Islet precursor cell (in vitro differentiated cells): ENCODE results near the gene UNK.
A peak's percentile ranks its signal among the peaks of the same experiment; 100 is the strongest.
"Not testable (repeated sequence)": the region's sequence is repeated elsewhere in the genome, so short reads cannot be mapped to it uniquely, and the experiment has no call there.

Experiments
- DNase-seq: peaks from one replicate; pipeline ENCODE4 v3.0.0-alpha.2; 2018

UNK gene

DNA sequence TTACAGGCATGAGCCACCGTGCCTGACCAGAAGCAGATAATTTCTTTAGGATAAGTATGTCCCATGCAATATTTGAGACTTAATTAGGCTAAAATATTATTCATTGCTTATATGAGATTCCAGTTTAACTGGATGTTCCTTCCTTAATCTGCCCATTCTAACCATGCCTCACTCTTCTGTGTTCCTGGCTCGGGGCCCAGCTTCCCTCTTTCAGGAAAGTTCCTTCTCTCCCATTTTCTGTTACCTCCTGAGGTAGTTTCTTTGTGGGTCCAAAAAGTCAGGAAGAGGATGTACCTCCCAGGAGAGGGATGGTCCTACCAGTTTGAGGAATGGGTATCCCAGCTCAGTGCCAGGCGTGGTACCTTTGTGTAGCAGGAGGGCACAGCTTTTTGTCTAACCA lies 23.3 kb downstream of the UNK start:
- DNase-seq = no peak

DNA sequence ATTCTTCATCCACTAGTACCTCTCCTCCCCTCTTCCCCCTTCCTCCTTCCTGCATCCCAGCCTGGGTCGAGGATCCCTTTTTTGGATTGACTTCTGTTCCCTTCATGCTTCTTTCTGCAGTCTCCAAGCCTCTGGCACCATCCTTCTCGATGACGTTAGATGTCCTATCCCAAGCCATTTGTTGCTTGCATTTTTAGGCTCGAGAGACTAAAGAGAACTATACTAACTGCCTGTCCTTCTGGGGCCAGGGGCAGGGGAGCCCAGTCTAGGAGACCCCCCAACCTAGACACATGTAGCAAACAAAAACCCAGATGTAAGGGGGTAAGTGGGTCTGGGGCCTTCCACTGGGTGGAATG lies 23.9 kb downstream of the UNK start:
- no peak for DNase-seq

DNA sequence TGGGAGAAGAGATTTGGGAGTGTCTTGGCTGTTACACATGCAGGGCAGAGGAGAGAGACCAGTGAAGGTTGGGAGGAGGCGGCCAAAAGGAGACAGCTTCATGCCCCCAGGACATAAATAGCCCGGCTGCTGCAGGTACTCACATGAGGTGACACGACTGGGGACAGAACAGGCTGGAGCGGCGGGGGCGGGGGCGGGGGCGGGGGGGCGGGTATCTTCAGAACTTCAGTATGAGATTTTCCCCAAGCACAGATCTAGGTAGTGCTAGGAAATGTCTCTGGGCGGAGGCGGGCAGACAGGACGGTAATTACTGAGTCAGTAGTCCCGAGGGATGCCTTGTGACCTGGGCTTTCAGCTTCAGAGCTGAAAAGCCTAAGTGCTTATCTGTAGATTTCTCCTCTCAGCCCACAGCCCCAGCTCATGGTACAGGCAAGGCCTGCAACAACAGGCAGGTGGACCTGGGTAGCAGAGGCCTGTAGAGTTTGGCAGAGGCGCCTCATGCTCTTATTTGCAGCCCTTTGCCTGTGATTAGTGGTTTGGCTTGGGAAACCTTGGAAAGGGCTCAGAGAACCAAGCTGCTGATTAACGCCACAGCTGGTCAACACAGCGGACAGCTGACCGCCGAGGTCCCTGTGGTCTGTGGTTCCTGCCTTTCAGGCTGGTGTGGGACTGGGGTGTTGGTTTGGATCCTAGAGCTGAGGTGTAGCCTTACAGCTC lies 24.5 kb downstream of the UNK start:
- peak; percentile 97 for DNase-seq

DNA sequence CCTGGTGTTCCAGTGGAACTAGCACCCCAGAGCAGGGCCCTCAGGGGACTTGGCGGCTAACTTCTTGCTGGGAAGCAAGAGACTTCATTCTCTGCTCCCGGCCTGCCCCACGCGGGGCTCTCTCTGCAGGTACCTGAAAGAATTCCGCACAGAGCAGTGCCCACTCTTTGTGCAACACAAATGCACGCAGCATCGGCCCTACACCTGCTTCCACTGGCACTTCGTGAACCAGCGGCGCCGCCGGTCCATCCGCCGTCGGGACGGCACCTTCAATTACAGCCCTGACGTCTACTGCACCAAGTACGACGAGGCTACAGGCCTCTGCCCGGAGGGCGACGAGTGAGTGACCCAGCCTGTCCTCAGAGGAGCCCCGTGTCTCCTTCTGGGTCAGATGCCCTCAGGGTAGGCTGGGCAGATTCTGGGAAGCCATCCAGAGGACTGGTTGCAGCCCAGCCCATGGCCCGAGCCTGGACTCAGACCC lies 25.1 kb downstream of the UNK start:
- no peak for DNase-seq

DNA sequence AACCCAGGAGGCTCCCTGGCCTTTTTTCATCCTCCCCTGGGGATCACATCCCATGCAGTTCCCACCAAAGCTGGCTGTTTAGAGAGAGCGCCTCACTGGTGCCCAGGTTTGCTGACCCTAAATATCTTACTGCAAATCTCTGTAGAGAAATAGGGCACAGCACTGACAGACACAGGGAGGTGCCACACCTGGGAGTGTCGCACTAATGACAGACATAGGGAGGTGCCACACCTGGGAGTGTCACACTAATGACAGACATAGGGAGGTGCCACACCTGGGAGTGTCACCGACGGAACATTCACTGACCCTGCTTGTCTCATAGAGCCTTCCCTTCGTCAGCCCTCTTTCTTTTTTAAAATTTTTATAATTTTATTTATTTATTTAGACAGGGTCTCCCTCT lies 25.6 kb downstream of the UNK start:
- no peak for DNase-seq

DNA sequence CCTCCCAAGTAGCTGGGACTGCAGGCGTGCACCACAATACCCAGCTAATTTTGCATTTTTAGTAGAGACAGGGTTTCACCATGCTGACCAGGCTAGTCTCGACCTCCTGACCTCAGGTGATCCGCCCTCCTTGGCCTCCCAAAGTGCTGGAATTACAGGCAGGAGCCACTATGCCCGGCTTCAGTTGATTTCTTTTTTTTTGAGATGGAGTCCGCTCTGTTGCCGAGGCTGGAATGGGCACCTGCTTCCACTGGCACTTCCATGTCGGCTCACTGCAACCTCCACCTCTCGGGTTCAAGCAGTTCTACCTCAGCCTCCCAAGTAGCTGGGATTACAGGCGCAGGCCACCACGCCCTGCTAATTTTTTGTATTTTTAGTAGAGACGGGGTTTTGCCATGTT lies 26.1 kb downstream of the UNK start:
- DNase-seq = not testable (repeated sequence)

DNA sequence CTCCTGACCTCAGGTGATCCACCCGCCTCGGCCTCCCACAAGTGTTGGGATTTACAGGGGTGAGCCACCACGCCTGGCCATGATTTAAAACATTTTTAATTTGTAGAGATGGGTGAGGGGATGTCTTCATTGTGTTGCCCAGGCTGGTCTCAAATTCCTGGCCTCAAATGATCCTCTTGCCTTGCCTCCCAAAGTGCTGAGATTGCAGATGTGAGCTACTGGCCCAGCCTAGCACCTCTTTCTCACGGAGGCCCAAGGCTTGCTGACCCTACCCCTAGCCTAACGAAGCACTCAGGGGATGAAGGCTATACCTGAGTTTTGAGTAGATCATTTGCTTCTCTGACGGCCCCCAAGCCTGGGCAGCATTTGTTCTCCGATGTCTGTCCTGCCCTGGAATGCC lies 26.6 kb downstream of the UNK start:
- DNase-seq = no peak

DNA sequence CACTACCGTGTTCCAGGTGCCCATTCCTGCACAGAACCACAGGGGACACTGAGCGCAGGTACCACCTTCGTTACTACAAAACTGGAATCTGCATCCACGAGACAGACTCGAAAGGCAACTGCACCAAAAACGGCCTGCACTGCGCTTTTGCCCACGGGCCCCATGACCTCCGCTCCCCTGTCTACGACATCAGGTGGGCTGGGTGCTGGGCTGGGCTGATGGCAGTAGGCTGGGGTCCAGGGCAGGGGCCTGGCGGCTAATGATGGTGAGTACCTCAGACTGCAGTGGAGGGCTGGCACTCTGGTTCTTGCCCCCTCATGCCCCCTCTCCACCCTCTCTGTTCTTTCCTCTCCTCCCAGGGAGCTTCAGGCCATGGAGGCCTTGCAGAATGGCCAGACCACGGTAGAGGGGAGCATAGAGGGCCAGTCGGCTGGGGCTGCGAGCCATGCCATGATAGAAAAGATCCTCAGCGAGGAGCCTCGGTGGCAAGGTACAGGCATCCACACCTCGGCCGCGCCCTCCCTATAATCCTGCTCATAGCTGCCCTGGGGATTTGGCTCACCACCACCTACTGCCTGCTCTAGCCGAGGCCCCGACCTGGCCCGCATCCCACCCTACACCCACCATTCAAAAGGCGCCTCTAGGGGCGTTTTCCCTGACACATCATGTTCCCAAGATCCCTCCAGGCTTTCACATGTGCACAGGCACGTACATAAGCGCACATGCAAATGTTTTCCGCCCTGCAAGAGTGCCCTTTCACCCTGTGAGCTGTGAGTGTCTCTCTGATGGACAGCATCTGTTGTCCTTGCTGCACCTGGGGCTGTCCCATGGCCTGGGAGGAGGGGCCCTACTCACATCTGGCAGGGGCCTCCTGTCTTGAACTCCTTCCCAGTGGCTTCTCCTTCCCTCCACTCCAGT lies 27.7 kb downstream of the UNK start:
- DNase-seq = peak; percentile 53

DNA sequence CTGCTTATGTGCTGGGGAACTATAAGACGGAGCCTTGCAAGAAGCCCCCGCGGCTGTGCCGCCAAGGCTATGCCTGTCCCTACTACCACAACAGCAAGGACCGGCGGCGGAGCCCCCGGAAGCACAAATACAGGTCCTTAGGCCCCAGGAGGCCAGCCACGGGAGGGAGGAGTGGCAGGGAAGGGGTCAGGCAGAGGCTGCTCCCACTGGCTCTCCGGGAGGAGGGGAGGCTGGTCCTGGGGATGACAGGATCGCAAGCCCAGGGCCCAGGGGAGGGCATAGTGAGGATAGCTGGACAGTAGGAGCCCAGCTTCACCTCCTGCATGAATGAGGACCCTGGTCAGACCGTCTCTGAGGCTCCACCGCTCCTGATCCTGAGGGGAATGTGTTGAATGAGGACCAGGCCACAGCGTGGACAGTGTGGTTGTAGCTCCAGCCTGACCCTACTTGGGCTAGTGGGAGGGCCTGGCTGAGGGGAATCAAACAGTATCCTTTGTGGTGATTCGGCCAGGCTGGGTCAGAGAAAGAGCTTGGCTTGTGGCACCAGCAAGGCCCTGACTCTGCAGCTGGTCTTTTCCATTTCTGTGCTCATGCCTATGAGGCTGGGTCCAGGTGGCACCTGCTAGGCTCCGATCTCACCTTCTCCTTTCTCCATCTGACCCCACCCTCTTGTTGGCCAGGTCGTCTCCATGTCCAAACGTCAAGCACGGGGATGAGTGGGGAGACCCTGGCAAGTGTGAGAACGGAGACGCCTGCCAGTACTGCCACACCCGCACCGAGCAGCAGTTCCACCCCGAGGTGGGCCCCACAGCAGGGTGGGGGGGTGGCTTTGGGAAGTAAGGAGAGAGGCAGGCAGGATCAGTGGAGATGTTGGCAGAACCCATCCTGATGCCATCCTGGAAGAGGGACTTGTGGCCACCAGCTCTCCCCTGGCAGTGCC lies 28.7 kb downstream of the UNK start:
- peak; percentile 52 for DNase-seq

DNA sequence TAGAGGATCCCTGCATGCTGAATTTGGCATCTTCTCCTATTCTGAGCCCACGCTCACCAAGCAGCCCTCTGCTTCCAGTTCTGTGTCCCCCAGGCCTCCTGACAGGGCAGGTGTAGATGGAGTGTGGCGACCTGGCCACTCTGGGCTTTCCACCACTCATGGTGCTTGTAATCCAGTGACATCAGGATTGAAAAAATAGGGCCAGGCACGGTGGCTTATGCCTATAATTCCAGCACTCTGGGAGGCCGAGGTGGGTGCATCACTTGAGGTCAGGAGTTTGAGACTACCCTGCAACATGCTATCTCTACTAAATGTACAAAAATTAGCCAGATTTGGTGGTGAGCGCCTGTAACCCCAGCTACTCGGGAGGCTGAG lies 29.4 kb downstream of the UNK start:
- DNase-seq = no peak

DNA sequence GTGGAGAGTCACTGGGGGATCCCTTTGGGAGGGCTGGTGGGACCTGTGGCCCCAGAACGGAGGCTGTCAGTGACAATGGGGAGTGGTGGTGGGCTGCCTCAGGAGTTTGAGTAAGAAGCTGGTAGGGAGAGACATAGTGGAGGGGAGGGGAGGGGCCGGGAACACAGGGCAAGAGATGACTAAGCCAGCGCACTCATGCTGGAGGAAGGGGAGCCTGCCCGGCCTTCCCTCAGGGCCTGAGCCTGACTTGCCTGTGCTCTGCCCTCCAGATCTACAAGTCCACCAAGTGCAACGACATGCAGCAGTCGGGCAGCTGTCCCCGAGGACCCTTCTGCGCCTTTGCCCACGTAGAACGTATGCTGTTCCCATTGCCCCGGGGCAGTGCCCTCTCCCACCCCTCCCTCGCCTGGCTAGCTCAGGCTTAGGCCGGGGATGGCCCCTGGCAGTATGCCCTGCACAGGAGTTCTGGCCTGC lies 30.3 kb downstream of the UNK start:
- peak; percentile 96 for DNase-seq

DNA sequence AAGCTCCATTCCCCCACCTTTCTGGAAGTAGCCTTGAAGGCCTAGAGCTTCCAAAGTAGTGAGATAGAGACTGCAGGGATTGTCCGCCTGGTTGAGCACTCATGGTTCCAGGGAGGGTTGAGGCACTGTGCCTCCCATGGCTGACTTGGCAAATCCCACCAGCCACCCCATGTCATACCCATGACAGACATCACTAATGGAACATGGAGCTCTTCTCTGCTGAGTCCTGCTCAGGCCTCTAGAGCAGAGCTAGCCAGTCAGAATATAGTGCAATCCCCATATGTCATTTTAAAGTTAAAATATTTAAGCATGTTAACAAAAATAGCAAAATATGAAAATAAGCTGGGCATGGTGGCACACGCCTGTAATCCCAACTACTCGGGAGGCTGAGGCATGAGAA lies 30.8 kb downstream of the UNK start:
- no peak for DNase-seq

DNA sequence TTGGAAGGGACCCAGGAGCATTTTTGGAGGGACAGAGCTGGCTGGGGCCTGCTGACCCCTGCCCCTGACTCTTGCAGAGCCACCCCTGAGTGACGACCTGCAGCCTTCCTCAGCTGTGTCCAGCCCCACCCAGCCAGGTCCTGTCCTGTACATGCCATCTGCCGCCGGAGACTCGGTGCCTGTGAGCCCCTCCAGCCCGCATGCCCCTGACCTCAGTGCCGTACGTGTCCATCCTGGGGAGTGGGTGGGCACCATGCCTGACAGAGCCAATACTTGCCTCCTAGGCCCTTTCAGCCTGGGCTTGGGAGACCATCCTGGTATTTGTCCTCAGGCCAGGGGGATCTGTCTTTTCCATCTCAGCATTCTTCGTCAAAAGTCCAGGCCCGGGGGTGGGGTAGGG lies 32.1 kb downstream of the UNK start:
- DNase-seq = peak; percentile 68

DNA sequence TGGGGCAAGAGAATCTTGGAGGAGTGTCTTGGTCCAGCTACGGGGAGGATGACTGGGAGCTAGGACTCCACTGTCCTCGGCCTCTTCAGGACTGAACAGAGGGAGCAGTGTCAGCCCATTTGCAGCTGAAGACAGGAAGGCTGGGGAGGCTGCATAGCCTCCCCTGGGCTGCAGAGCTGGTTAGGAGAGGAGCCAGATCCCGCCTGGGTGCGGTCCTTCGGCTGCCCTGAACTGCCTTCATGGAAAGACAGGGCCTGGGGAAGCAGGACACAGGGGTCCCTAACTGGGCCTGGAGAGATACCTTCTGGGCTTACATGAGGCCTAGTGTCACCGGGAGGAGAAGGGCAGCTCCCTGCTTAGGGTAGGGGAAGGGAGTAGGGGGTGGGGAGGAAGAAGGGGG lies 33.0 kb downstream of the UNK start:
- DNase-seq = no peak

DNA sequence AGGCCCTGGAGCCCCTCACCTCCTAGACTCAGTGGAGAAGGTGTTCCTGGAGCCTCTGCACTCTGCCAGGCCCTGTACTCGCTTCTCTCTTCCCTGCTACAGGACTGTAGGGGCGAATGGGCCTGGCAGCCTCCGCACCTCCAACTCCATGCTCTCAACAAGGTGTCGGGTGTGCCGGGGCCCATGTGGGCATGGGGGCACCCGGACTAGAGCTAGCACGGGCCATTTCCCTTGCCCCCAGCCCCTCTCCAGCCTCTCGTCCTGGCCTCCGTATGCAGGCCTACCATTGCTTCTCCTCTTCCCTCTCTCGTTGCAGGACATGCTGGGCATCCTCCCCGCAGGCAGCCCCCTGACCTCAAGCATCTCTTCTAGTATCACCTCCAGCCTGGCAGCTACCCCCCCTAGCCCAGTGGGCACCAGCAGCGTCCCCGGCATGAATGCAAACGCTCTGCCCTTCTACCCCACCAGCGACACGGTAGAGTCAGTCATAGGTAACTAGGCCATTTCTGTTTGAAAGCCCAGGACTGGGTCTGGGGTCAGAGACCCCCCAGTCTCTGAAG lies 33.8 kb downstream of the UNK start:
- DNase-seq = no peak

DNA sequence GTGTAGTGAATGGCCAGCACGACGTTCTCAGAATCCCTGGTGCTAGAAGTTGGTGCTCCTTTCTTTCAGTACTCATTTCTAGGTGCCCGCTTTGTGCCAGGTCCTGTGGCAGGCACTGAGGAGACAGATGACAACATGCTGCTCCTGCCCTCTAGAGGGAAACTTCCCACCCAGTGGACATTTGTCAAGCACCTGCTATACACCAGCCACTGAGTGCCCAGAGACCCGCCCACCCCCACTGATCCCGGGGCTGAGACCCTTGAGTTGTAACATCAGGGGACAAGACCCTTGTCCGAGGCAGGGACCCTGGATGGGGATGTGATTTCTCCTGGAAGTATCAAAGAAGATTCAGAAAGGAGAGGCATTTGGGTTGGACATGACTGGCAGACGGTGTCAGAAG lies 34.5 kb downstream of the UNK start:
- no peak for DNase-seq

DNA sequence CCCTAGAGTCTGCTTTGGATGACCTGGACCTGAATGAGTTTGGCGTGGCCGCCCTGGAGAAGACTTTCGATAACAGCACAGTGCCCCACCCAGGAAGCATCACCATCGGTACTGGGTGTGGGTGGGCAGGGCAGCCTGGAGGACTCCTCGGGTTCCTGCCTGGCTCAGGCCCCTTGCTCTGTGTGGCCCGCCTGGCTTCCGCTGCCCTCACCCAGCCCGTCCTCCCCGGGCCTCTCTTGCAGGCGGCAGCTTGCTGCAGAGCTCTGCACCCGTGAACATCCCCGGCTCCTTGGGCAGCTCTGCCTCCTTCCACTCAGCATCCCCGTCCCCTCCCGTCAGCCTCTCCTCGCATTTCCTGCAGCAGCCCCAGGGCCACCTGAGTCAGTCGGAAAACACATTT lies 35.1 kb downstream of the UNK start:
- no peak for DNase-seq

DNA sequence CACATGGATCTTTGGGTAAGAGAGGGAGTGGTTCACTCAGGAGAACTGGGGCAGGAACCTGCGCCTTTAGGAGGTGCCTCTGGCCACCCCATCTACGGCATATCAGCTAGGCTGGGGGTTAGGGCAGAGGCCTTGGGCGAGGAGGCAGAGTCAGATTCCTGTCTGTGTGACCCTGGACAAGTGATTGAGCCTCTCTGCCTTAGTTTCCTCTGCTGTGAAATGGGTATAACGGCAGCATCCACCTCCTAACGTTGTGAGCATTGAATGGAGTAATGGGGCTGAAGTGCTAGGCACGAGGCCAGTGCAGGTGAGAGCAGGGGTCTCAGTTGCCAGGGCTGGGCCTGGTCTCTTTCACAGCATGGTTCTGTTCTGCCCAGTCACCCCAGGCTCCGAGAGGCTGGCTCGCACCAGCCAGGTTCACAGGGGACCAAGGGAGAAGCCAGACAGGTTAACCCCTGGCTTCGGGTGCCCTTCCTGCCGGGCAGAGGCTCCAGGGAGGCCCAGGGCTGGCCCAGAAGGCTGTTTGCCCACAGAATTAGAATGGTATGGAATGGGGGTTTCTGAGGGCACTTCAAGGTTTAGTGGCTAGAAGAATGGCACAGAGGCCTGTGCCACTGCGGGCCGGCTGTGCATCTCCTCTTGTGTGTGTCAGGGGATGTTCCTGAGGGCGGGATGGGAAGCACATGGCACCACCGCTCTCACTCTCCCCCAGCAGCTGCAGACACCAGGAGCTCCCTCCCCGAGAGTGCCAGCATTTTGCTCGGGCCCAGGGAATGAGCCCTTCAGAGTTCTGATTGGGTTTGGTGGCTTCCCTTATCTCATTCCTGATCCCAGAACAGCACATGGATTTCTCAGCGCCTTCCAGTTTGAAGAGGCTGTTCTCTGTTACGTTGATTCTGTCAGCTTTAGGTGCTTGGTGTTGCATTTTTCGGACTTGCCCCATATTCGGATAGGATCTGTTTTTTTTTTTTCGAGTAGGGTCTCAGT lies 35.8 kb downstream of the UNK start:
- no peak for DNase-seq

DNA sequence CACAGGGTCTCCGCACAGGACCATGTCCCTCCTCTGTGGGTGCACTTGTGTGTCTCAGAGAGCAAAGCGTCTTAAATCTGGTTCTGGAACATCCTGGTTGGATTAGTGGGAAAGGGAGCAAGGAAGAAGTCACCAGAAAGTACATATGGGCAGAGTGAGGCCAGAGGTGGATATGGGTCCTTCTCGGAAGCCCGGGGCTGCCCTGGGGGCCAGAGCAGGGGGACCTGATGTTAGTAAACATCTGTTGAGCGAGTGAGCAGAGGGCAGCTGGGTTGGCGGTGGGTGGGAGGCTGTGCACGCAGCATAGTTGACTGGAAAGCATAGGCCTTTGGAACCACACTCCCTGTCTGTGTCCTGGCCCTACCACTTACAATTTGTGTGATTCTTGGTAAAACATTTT lies 36.9 kb downstream of the UNK start:
- no peak for DNase-seq

DNA sequence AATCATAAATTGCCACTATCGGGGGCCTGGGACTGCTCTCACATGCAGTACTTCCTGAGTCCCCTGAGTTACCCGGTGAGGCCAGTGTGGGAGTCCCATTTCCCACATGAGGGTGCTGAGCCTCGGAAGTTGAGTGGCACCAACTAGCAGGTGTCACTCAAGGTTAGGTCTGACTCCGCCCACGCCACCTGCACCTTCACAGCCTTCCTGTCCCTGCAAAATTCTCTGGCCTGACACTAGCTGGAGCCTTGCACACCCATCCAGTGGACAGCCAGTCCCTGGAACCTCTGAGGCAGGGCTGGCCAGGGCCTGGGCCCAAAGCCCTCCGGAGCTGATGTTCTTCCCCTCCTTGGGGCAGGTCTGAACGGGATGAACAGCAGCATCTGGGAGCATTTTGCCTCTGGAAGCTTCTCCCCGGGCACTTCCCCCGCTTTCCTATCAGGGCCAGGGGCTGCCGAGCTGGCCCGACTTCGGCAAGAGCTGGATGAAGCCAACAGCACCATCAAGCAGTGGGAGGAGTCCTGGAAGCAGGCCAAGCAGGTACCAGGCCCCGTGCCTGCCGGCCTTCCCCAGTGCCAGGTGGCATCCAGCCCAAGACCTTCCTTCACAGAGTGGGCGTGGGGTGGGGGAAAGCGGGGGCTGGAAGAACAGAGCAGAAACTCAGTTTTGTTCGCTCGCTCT lies 37.7 kb downstream of the UNK start:
- no peak for DNase-seq

DNA sequence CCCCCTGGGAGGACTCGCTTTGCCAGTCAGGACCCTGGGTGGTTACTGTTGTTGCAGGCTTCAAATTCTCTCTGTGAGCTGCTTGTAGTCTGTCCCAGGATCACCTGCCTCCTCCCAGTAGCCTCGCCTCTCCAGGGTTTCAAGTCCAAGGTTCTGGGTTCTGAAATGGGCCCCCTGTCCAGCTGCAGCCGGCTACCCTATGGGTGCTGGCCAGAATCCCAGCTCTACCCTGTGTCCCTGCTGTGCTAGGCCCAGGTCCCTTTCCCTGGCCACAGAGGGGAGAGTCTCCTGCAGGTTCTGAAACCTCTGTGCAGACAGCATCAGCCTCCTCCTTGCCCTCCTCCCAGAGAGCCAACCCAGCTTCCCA lies 38.2 kb downstream of the UNK start:
- DNase-seq = no peak
